GM12864 (cell line): ENCODE results near the gene FAF1.

Experiments used
- DNase-seq: peaks from one replicate; pipeline ENCODE4 v3.0.0-alpha.2; 2011; ENCODE audit warnings: low read depth
- H3K4me3 ChIP-seq: 2 replicates; pipeline ENCODE4 v1.5.1; 2011; ENCODE audit warnings: mild to moderate bottlenecking, low read depth, low read length, control low read depth
- TF ChIP-seq, protein P1 (sequence below): IDR thresholded peaks from 2 replicates; pipeline ENCODE4 v1.5.1; 2011; ENCODE audit warnings: low read depth, mild to moderate bottlenecking, moderate library complexity, low read length, control low read depth, inconsistent platforms; ENCODE audit errors: missing control alignments

FAF1 gene

GRCh38 chr1:50405814-50406213 lies 554.3 kb downstream of the FAF1 start:
- TF ChIP-seq, protein P1, sequence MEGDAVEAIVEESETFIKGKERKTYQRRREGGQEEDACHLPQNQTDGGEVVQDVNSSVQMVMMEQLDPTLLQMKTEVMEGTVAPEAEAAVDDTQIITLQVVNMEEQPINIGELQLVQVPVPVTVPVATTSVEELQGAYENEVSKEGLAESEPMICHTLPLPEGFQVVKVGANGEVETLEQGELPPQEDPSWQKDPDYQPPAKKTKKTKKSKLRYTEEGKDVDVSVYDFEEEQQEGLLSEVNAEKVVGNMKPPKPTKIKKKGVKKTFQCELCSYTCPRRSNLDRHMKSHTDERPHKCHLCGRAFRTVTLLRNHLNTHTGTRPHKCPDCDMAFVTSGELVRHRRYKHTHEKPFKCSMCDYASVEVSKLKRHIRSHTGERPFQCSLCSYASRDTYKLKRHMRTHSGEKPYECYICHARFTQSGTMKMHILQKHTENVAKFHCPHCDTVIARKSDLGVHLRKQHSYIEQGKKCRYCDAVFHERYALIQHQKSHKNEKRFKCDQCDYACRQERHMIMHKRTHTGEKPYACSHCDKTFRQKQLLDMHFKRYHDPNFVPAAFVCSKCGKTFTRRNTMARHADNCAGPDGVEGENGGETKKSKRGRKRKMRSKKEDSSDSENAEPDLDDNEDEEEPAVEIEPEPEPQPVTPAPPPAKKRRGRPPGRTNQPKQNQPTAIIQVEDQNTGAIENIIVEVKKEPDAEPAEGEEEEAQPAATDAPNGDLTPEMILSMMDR, result no peak
- DNase-seq, result no peak
- H3K4me3 ChIP-seq, result no peak overlapping the region

- TF ChIP-seq, protein P1, result no peak
- no peak for DNase-seq
Measured at GRCh38 chr1:50393522-50394120, 566.4 kb downstream of the FAF1 start.

More at GRCh38 chr1:50393522-50394120, 566.4 kb downstream of the FAF1 start:
- H3K4me3 ChIP-seq, result no peak overlapping the region
